Fibroblast of skin of scalp (primary cell): ENCODE results near the gene USP38.
"Not testable (repeated sequence)": the region's sequence is repeated elsewhere in the genome, so short reads cannot be mapped to it uniquely, and the experiment has no call there.

Source experiments
- DNase-seq: peaks from one replicate; pipeline ENCODE4 v3.0.0-alpha.2; 2013

Gene USP38

GRCh38 chr4:143267690-143268089, 83.0 kb downstream of the USP38 start:
- DNase-seq = not testable (repeated sequence)

GRCh38 chr4:143270256-143270838, 85.6 kb downstream of the USP38 start:
- peak; percentile 54 for DNase-seq
